Measurements from ENCODE around the gene LAPTM5. TPM values are rescaled to one million over a fixed set of nuclear protein-coding genes. Genes with fewer than 3 reads are reported as not detected.
"Not testable (repeated sequence)": the region's sequence is repeated elsewhere in the genome, so short reads cannot be mapped to it uniquely, and the experiment has no call there.

The LAPTM5 gene
- total RNA-seq, 3 donors from 2014 or later: 41.3 to 130 (median 70.1) TPM

- TF ChIP-seq CTCF (IDR thresholded peaks at IDR 0.05): no peak
- TF ChIP-seq POLR2A (IDR thresholded peaks at IDR 0.05): no peak
- TF ChIP-seq POLR2AphosphoS5 (IDR thresholded peaks at IDR 0.05): no peak
- Histone ChIP-seq H3K27ac (no peak overlapping the region), H3K27me3 (no peaks in the 10 kb centered on the region), H3K4me3 (no peak overlapping the region), H3K9me3 (no peaks in the 10 kb centered on the region), H3K4me1 (no peaks in the 10 kb centered on the region), H3K36me3 (no peaks in the 10 kb centered on the region)
- DNase-seq (ENCODE audit: low spot score in 2 of 2): no peak
- intact Hi-C loops (cut with DNase I; ENCODE audit: low total_unique reads): loop anchor here (5.0 kb wide), 1 partner anchor 47 kb away; the partner anchor contains the start of gene MATN1
Observed at GRCh38 chr1:30768830-30769718, 11.5 kb upstream of the LAPTM5 start.

GRCh38 chr1:30768159-30768829, 10.7 kb upstream of the LAPTM5 start:
- Histone ChIP-seq H3K36me3 (no peaks in the 10 kb centered on the region), H3K9me3 (no peaks in the 10 kb centered on the region), H3K4me1 (no peaks in the 10 kb centered on the region), H3K4me3 (no peak overlapping the region), H3K27me3 (no peaks in the 10 kb centered on the region), H3K27ac (no peak overlapping the region)
- TF ChIP-seq POLR2AphosphoS5 (IDR thresholded peaks at IDR 0.05) (no peak), CTCF (IDR thresholded peaks at IDR 0.05) (no peak), POLR2A (IDR thresholded peaks at IDR 0.05) (no peak)
- intact Hi-C loops (cut with DNase I; ENCODE audit: low total_unique reads): loop anchor here (5.0 kb wide), 1 partner anchor 46 kb away; the partner anchor contains the start of gene MATN1
- no peak for DNase-seq (ENCODE audit: low spot score in 2 of 2)

GRCh38 chr1:30766948-30767347, 9.4 kb upstream of the LAPTM5 start:
- H3K4me1 ChIP-seq; DNase-seq (ENCODE audit: low spot score in 2 of 2); H3K9me3 ChIP-seq; H3K27ac ChIP-seq; H3K4me3 ChIP-seq; H3K27me3 ChIP-seq; H3K36me3 ChIP-seq: not testable (repeated sequence)
- intact Hi-C loops (cut with DNase I; ENCODE audit: low total_unique reads): loop anchor here (5.0 kb wide), 1 partner anchor 45 kb away; the partner anchor contains the start of gene MATN1

- Histone ChIP-seq H3K27me3 (no peaks in the 10 kb centered on the region), H3K4me1 (peaks cover 5 to 9% of the 10 kb centered on the region in 2 donors), H3K9me3 (no peaks in the 10 kb centered on the region), H3K36me3 (no peaks in the 10 kb centered on the region), H3K4me3 (no peak overlapping the region), H3K27ac (no peak overlapping the region)
- no peak for TF ChIP-seq POLR2A (IDR thresholded peaks at IDR 0.05)
- no peak for TF ChIP-seq CTCF (IDR thresholded peaks at IDR 0.05)
- TF ChIP-seq POLR2AphosphoS5 (IDR thresholded peaks at IDR 0.05): no peak
- intact Hi-C loops (cut with DNase I; ENCODE audit: low total_unique reads): loop anchor here (5.0 kb wide), 1 partner anchor 43 kb away; the partner anchor contains the start of gene MATN1
- DNase-seq (ENCODE audit: low spot score in 2 of 2): no peak
Observed at GRCh38 chr1:30765556-30766434, 8.2 kb upstream of the LAPTM5 start.

- no peak overlapping the region for H3K27ac ChIP-seq
- H3K4me1 ChIP-seq: peaks cover 5 to 9% of the 10 kb centered on the region in 2 donors
- TF ChIP-seq CTCF (IDR thresholded peaks at IDR 0.05): no peak
- TF ChIP-seq POLR2AphosphoS5 (IDR thresholded peaks at IDR 0.05): no peak
- no peaks in the 10 kb centered on the region for H3K27me3 ChIP-seq
- no peaks in the 10 kb centered on the region for H3K9me3 ChIP-seq
- no peaks in the 10 kb centered on the region for H3K36me3 ChIP-seq
- intact Hi-C loops (cut with DNase I; ENCODE audit: low total_unique reads): loop anchor here (5.0 kb wide), 1 partner anchor 43 kb away; the partner anchor contains the start of gene MATN1
- no peak for DNase-seq (ENCODE audit: low spot score in 2 of 2)
- no peak overlapping the region for H3K4me3 ChIP-seq
Observed at GRCh38 chr1:30764939-30765555, 7.5 kb upstream of the LAPTM5 start.
